ENCODE data around the gene NPHP4.

Gene NPHP4

DNA sequence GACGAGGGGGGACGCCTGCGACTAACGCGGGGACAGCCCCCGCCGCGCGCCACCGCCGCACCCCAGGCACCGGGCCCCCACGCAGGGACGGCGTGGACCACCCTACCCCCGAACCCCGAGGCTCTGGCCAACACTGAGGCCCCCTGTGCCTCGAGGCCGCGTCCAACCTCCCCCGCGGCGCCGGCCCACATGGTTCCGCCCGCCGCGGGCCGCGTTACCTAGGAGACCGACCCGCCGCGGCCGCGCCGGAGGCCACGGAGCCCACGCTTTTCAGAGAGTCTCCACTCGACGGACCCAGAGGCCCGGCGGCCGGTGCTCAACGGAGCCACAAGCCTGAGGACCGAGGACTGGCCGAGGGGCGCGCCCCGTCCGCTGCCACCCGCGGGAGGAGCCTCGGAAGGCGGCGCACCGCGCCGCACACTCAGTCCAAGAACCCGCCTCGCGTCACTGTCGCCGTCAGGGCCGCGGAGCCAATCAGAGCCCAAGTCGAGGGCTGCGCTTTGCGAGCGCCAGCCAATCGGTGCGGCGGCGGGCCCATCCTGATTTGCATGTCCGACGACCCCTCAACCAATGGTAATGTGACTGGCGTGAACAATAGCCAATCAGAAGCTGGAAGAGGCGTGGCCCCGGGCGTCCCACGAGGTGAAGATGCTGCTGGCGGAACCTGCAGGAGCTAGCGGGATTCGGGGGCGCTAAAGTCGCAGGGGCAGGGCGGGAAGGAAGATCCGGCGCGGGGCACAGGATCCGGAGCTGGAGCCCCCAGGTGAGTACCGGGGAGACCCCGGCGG lies at the start of gene NPHP4:
NPHP4 (minus strand) TSS at position 400 of the 788 bp plus-strand sequence. CDS start 6,136 bp downstream, outside the sequence.
- peak; percentile 99 for DNase-seq (ENCODE audit: low read depth)

DNA sequence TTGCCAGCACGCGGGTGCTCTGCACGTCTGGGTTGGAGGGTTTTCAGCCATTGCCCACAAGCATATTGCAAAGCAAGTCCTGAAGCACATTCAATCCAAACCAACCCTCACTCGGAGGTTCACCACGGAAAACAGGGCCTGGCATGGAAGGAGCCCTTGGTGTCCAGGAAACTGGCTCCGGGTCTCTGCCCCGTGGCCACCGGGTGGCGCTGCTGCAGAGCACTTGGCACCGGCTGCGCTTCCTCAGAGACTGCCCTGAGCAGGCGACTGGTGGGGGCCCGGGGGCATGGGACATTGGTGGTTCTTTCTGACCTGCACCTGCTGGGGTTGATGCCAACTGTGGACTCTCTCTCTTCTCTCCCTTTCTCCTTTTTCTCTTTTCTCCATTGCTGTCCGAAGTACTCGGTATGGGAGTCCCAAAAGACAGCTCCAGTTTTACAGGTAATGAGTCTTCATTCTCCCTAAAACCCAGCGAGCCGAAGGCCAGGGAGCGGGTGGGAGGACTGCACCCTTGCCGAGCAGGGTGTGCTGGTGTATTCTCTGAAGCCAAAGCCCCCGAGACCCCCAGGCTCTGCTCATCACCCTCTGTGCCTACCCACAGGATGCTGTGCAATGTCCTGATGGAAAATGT lies 49.3 kb upstream of the NPHP4 start:
- peak; percentile 16 for DNase-seq (ENCODE audit: low read depth)

DNA sequence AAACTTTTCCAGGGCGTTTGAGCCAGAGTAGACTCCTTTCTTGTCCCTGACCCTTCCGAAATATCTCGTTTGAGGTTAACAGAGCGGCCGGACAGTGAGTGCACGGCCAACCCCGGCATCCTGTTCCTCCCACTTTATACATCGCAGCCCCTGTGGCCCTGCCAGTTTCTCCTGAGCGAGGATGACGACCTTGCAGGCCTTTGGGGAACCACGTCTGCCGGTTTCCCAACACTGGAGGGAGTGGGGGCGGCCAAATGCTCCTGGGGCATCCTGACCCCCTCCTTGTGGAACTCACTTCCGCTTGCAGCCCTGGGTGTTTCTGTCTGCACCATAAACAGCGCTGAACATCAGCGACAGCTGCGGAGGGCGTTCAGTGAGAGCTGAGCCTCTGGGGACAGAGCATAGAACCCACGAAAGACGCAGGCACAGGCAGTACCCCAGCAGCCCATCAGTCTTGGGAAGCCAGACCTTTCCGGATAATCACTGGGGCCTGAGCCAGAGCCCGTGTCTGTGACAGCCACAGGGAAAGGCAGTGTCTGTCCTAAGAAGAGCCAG lies 48.7 kb upstream of the NPHP4 start:
- no peak for DNase-seq (ENCODE audit: low read depth)

DNA sequence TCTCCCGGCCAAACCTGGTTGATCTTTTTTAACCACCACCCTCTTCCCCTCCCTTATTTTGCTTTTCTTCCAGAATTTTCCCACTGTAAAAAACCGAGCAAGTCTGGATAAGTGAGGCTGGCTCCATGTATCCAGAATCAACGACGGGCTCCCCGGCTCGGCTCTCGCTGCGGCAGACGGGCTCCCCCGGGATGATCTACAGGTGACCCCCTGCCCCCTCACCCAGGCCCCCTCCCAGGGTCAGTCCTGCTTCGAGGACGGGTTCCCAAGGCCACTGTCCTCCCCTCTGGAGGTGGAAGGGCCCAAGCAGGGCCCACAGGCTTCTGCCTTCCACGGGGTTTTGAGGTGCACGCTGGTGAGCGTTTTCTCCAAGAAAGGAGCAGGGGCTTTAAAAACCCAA lies 48.2 kb upstream of the NPHP4 start:
- DNase-seq (ENCODE audit: low read depth) = no peak

DNA sequence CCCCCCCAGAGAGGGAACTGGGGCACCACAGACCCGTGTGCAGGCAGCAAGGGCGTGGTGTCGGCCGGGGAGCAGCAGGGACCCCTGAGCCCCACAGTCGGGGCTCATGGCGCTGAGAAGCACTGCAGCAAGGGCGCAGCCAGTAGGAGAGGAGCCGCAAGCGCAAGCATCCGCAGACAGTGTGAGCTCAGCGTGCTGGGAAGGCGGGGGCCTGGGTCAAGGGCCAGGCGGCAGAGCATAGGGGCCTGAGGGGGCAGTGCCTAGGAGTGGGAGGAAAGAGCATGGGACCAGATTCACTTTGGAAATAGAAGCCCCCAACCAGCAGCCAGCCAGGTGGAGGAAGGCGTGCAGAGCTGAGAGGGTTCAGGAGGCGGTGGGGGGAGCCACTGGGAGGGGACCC lies 46.8 kb upstream of the NPHP4 start:
- DNase-seq (ENCODE audit: low read depth) = no peak

DNA sequence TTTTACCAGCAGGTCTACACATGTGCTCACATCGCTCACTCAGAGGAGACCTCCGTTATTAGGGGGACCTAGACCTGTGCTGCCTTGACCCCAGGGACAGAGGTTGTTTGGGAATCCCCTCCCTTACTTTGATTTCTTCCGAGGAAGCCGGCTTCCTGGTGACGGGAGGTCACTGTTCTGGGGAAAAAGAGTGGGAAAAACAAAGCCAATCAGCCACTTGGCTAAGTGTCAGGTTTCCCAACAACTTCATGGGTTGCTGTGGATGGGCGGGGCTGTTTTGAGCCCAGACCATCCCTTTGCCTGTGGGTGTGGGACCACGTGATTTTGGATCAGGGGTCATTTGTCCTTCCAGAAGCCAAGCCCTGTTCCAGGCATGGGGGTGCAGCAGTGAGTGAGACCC lies 46.4 kb upstream of the NPHP4 start:
- DNase-seq (ENCODE audit: low read depth) = no peak

DNA sequence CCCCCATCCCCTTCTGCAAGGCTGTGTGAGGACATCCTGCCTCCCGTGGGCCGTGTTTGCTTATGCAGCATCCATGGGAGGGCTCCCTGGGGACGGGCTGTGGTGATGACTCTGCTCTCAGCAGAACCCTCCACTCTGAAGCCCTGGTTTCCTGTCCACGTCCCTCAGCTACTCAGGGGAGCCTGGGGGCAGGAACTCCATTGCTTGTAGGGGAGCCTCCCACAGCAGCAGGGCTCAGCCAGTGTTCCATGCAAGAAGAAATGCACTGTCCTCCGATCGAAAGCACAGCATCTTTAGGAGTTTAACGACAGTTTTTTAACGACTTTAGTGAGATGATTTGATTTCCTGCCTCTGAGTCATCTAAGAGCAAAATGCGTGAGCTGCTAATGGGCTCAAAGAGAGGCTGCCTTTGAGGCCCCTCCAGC lies 45.1 kb upstream of the NPHP4 start:
- no peak for DNase-seq (ENCODE audit: low read depth)

DNA sequence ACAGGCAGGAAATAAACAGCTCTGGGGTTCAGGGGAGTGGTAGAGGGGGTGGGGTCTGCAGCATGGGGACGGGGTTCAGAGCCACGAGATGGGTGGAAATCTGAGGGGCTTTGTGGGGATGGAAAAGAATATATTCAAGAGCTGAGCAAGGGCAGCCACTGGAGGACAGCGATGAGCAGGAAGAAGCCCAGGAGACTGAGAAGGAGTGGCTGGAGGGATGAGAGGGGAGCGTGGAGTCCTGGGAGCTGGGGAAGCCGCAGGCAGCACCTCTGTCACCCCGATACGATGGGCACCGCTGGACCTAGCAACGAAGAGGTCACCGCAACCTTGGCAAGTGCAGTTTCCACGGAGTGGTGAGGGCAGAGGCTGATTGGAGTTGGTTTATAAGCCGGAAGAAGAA lies 43.5 kb upstream of the NPHP4 start:
- no peak for DNase-seq (ENCODE audit: low read depth)

DNA sequence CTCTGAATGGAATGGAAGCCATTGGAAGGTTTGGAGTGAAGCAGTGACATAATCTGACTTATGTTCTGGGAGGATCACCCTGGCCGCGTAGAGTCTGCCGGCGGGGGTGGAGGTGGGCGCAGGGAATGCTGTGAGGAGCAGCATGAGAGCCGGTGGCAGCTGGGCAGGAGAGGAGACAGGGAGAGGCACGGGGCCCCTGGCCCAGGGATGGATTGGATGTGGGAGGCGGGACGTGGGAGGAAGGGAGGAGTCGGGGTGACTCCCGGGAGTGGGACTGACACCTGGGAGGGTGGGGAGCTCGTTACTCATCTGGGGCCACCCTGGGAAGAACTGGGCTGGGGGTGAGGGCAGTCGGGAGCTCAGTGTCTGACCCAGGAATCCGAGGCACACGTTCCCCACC lies 43.1 kb upstream of the NPHP4 start:
- no peak for DNase-seq (ENCODE audit: low read depth)

DNA sequence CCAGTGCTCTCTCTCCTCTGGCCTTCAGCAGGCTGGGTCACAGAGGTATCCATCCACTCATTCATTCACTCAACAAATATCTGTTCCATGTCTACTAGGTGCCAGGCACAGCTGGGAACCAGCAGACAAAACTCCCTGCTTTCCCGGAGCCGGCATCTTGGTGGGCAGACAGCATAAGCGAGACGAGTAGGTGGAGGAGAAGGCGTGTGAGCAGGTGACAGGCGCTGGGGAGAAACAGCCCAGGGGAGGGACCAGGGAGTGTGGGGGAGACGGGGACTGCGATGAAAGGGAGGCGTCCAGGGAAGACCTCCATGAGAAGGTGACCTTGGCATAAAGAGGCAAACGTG lies 42.5 kb upstream of the NPHP4 start:
- DNase-seq (ENCODE audit: low read depth) = no peak

DNA sequence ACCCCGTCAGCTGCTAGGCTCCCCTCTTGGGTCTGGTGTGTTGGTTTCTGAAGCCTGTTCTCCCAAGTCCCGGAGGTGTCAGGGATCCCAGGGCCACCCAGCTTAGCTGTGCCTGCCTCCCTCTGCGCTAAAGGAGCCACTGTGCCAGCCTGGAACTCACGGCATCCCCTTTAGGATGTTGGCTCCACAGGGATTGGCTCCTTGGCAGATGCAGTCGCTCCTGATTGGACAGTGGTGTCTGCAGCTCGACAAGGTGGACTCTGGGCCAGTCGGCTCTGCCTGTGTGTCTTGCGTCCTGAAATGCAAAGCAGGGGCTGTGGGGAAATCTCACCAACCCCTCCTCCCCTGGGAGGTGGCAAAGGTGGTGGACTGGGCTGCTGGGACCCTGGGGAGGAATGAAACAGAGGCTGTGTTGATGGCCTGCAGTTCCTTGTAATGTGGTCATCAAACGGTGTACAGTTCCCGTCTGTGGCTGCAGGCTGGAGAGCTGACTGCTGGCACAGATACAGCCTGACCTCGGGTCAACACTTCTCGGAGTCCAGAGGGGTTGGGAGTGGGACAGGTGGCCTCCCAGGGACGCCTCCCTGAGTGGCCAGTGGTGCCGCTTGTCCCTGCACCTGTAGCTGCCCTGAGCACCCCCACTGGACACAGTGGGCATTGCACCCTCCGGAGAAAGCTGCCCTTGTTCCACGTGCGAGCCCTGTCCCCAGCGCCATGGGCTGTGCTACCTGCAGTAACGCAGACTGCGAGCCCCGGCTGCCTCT lies 41.9 kb upstream of the NPHP4 start:
- DNase-seq (ENCODE audit: low read depth) = peak; percentile 20

DNA sequence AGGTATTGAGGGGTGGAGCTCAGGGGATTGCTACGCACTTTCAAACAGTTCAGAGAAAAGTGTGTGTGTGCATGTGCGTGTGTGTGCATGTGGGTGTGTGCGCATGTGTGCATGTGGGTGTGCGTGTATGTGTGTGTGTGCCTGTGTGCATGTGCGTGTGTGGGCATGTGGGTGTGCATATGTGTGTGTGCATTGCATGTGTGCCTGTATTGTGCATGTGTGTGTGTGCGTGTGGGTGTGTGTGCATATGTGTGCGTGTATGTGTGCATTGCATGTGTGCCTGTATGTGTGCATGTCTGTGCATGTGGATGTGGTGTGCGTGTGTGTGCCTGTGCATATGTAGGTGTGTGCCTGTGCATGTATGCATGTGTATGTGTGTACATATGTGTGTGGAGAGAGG lies 40.9 kb upstream of the NPHP4 start:
- DNase-seq (ENCODE audit: low read depth) = no peak

DNA sequence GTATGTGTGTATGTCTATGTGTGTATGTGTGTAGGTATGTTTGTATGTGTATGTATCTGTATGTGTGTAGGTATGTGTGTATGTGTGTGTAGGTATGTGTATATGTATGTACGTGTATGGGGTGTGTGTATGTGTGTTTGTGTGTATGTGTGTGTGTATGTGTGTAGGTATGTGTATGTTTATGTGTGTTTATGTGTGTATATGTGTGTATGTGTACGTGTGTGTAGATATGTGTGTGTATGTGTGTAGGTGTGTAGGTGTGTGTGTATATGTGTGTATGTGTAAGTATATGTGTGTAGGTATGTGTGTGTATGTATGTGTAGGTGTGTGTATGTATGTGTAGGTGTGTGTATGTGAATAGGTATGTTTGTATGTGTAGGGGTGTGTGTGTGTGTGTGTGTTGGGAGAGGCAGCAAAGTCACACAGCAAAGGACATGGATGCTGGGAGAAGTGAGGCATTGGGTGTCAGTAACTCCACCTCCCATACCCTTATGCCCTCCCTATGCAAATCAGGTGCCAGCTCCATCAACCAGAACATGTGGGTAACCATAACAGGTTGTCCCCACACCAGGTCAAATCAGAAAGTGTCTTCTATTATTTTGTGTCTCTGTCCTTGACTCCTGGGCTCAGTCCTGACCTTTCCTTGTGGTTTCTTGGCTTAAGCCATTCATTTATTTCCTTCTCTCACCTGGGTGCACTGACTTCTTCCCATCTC lies 38.5 kb upstream of the NPHP4 start:
- no peak for DNase-seq (ENCODE audit: low read depth)

DNA sequence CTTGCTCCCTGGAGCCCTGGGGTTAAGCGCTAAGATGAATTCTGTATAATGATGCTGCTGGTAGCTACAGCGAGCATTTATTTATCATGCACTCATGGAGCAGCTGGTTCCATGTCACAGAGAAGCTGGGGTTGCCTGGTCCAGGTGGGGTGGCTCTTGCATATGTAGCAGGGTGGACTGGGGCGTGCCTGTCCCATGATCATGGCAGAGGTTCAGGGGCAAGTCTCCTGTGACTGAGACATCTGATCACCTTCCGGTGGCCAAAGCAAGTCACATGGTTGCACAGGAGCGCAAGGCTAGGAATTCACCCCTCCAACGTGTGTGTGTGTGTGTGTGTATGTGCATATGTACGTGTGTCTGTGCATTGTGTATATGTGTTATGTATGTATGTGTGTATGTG lies 37.9 kb upstream of the NPHP4 start:
- no peak for DNase-seq (ENCODE audit: low read depth)

DNA sequence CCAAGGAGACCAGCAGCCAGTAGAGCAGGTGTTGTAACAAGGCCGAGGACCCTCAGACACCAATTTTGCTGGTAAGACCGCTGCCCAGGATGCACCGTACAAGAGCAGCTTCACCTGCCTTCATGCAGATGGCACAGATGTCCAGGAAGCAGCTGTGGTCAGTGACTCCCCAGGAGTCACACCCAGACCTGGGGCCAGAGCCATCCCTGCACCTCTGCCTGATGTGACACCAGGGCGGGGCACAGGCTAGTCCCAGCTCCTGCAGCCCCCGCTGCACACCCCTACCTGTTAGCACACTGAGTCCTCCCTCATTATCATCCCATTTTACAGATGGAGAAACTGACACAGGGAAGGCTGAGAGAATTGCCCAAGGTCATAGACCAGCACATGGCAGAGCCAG lies 37.1 kb upstream of the NPHP4 start:
- DNase-seq (ENCODE audit: low read depth) = no peak

DNA sequence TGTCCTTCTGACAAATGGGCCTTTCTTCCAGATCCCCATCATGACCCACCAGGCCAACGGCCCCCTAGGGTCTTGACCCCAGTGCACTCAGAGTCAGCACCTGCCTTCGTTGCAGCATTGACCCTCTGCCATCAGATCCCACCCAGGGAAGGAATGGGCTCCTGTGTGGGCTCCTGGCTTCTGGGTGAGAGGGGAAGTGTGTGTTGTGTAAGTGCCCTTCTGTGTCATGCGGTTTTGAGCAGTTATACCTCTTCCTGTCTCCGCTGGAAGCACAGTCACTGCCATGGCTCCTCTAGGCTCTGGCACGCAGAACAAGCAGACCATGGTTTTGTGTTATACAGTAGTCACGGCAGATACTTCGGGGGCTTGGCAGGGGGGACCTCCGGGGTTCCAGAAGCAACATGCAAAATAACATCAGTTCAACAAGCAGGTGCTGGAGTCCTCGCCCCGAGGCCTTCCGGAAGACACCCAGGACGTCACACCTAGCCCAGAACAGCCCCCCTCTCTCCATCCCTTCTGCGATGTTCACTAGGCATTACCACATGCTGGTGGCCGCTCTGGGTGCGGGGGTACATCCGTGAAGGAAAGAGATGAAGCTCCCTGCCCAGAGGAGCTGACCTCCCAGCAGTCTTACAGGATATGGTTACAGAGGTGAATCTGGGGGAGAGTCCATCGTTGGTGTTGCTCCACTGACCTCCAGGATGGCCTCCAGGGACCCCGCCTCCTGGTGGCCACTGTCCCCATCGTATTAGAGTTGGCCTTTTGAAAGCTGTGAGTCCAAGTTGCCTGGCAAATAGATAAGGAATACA lies 36.0 kb upstream of the NPHP4 start:
- peak; percentile 33 for DNase-seq (ENCODE audit: low read depth)

DNA sequence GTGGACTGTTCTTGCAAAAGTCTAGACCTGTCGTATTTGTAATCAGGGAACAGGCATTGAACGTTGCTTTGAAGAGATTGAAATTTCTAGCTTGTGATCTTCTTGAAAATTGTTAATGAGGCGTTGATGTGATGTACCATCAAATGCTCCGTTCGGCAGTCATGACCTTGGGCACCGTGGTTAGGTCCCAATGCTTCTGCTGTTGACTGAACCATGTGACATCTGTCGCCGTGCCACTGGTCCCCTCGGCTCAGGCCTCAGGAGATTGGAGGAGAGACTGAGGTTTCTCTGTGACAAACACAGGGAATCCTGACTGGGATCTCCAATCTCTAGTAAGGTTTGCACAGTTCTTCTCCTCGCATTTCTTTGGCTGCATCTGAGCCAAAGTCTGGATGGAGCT lies 35.4 kb upstream of the NPHP4 start:
- DNase-seq (ENCODE audit: low read depth) = no peak

DNA sequence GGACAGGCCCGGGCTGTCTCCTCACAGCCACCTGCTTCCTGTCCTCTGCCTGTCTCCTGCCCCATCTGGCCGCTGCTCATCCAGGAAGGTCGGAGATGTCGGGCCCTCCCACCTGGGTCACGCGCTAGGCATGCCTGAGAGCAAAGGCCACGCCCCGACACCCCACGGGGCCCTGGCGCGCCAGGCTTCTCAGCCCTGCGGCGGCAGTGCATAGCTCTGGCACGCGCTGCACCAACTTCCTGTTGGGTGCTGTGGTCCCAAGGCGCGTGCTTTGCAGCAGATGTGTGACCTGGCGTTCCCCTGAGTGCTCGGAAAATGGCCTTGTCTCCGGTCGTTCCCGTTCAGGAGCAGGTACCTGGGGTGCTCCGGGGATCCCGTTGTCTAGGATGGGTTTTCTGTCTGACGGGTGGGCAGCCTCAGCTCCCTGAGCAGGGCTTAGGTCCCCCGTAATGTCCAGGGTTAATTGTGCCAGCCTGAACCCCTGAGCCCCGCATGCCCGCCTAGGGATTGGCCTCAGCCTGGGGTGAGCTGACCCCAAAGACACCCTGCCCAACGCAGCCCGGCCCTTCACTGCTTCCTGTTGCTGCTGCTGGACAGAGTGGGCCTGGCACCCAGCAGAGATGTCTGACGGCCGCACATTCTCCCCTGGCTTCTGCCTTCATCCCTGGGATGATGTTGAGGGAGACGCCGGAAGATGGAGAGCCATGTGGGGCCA lies 34.0 kb upstream of the NPHP4 start:
- DNase-seq (ENCODE audit: low read depth) = peak; percentile 89

DNA sequence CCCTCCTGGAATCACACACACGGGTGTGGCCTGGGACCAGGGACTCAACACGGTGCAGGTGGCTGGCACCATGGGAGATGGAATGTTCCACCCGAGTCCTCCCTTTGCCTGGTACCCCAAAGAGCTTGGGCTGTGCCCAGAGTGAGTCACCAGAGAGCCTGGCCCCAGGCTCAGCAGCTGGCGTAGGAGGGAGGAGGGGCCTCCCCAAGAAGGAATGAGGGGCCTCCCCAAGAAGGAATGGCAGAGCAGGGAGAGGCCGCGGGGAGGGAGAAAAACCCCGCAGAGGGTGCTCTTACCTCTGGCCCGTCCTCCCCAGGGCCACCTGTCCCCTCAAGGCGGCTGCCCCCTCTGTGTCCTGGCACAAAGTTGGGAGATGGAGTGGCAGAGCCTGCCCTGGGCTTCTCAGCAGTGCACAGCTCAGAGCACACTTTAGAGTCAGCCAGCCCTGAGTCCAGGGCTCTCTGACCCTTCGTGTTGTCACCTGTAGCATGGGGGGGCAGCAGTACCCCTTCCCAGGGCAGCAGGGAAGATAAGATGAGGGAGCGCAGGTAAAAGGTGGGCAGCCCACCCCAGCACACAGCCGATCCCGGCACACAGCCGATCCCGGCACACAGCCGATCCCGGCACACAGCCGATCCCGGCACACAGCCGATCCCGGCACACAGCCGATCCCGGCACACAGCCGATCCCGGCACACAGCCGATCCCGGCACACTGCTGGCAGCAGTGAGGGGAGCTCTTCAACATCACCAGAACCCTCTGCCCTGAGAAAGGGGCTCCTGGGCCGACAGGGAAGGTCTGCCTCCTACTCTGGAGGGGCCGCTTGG lies 33.3 kb upstream of the NPHP4 start:
- no peak for DNase-seq (ENCODE audit: low read depth)

DNA sequence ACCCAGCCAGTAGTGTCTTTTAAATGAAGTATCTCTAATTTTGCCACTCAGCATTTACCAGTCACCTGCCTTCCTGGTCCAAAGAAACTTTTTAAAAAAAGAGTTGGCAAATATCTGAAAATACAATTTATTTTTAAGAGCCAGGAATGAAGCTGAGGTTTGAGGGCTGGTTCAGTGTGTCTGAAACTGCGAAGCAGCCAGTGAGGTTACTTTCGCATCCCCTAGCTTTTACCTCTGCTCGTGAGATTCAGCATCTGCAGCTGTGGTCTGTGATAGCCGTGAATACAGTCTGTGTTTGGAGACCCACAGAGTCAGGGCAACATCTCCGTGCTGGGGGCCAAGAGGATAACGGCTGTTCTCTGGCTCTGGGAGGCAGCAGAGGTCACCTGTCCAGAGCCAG lies 32.2 kb upstream of the NPHP4 start:
- no peak for DNase-seq (ENCODE audit: low read depth)
